IMR-90 (cell line): ENCODE measurements around the gene HOXB7.
A peak's percentile ranks its signal among the peaks of the same experiment; 100 is the strongest.

Experiments used
- CTCF ChIP-seq: conservative IDR thresholded peaks from 2 replicates; pipeline ENCODE4 v1.5.1; 2012; ENCODE audit warnings: mild to moderate bottlenecking, low read depth, low read length, improper control_type of control experiment
- MXI1 ChIP-seq: IDR thresholded peaks from 2 replicates; pipeline ENCODE4 v1.6.1; 2012; ENCODE audit warnings: low read depth, mild to moderate bottlenecking, low read length, moderate library complexity, borderline replicate concordance
- POLR2A ChIP-seq: IDR thresholded peaks from 2 replicates; pipeline ENCODE4 v1.6.1; 2012; ENCODE audit warnings: mild to moderate bottlenecking, low read depth, low read length
- RAD21 ChIP-seq: IDR thresholded peaks from 2 replicates; pipeline ENCODE4 v1.6.1; 2012; ENCODE audit warnings: low read length, improper control_type of control experiment
- RFX5 ChIP-seq: IDR thresholded peaks from 2 replicates; pipeline ENCODE4 v1.8.0; 2012; ENCODE audit warnings: low read depth, mild to moderate bottlenecking, low read length, moderate library complexity

- TF ChIP-seq CTCF (no peak), RFX5 (no peak), POLR2A (peak; percentile 44; the same call in 1 of the 2 replicates), MXI1 (no peak), RAD21 (no peak)
These were observed 20.8 kb downstream of the HOXB7 start, which contains the start of gene HOXB3 for GRCh38 chr17:48589831-48590606.
